Endothelial cell of umbilical vein (primary cell): ENCODE data around the gene CNTN5. TPM values are rescaled to one million over a fixed set of nuclear protein-coding genes. Genes with fewer than 3 reads are reported as not detected.

ENCODE experiments used
- BruUV-seq: library from RNA; stranded (reverse); fragments of 400-500 nt; replicated peaks from 2 replicates; lab custom pipeline; 2021; lab: Mats Ljungman, UMichigan
- CTCF ChIA-PET: fragments of 300-600, 350-600 bp; sonication (Branson Sonifier 250); formaldehyde crosslinking; loops from one replicate; lab custom pipeline; 2021; ENCODE audit warnings: antibody characterized with exemption, inconsistent platforms; lab: Charles Lee
- POLR2A ChIA-PET: fragments of 300-600, 350-600 bp; sonication (Branson Sonifier 250); formaldehyde crosslinking; loops from one replicate; lab custom pipeline; 2021; ENCODE audit warnings: antibody characterized with exemption, inconsistent platforms; lab: Charles Lee
- DNase-seq: peaks from one replicate; pipeline ENCODE4 v3.0.0-alpha.2; 2011; ENCODE audit warnings: low read depth, low spot score
- FAIRE-seq: peaks from 2 replicates; lab custom pipeline; 2011; peaks lifted over from hg19 to GRCh38; lab: Jason Lieb, UNC
- H2AFZ ChIP-seq: 2 replicates; pipeline ENCODE4 v1.6.0; 2012; ENCODE audit warnings: low read depth, low read length, control low read depth, inconsistent platforms
- H3K27ac ChIP-seq: 2 replicates; pipeline ENCODE4 v1.5.1; 2011; ENCODE audit warnings: low read depth, mild to moderate bottlenecking, control low read depth, low read length, moderate library complexity; ENCODE audit not compliant: insufficient read depth
- H3K27me3 ChIP-seq, 2 experiments: 2 replicates each; pipeline versions ENCODE4 v1.6.0 to v1.6.1; 2011; ENCODE audit warnings: low read length in 2 of 2, mixed read lengths in 1 of 2; ENCODE audit not compliant: control insufficient read depth in 2 of 2, insufficient read depth in 2 of 2
- H3K36me3 ChIP-seq, 2 experiments: 2 replicates in 1 of 2; 3 replicates in 1 of 2; pipeline ENCODE4 v1.5.1; 2011; ENCODE audit warnings: low read length in 2 of 2, mild to moderate bottlenecking in 1 of 2, moderate library complexity in 1 of 2; ENCODE audit not compliant: control insufficient read depth in 2 of 2, insufficient read depth in 2 of 2; ENCODE audit errors: extremely low read depth in 1 of 2
- H3K4me1 ChIP-seq: 3 replicates; pipeline ENCODE4 v1.5.1; 2011; ENCODE audit warnings: mild to moderate bottlenecking, low read length; ENCODE audit not compliant: control insufficient read depth, insufficient read depth; ENCODE audit errors: extremely low read depth
- H3K4me2 ChIP-seq: 2 replicates; pipeline ENCODE4 v1.6.1; 2011; ENCODE audit warnings: low read length, control low read depth, mixed read lengths; ENCODE audit not compliant: insufficient read depth
- H3K4me3 ChIP-seq, 3 experiments: fragments of 200-600 bp in 1 of 3; sonication (generic), shearing (Covaris generic) in 1 of 3; replicated peaks in 1 of 3; 2 replicates each; pipeline ENCODE4 v1.5.1; 2011 to 2016; ENCODE audit warnings: control low read depth in 3 of 3, low read length in 3 of 3, mild to moderate bottlenecking in 2 of 3, inconsistent platforms in 1 of 3, low read depth in 1 of 3, moderate library complexity in 1 of 3; ENCODE audit not compliant: insufficient read depth in 1 of 3
- H3K79me2 ChIP-seq: 2 replicates; pipeline ENCODE4 v1.6.0; 2012; ENCODE audit warnings: low read length, inconsistent platforms; ENCODE audit not compliant: control insufficient read depth, insufficient read depth
- H3K9ac ChIP-seq: replicated peaks from 2 replicates; pipeline ENCODE3; 2011; ENCODE audit warnings: low read length, control low read depth; ENCODE audit not compliant: insufficient read depth; ENCODE audit errors: extremely low read depth
- H3K9me1 ChIP-seq: replicated peaks from 3 replicates; pipeline ENCODE4 v1.6.0; 2011; ENCODE audit warnings: mild to moderate bottlenecking, low read length; ENCODE audit not compliant: control insufficient read depth, insufficient read depth; ENCODE audit errors: extremely low read depth
- H3K9me3 ChIP-seq: replicated peaks from 2 replicates; pipeline ENCODE4 v1.5.1; 2012; ENCODE audit warnings: low read length, inconsistent platforms; ENCODE audit not compliant: control insufficient read depth, insufficient read depth
- H4K20me1 ChIP-seq: replicated peaks from 2 replicates; pipeline ENCODE3; 2011; ENCODE audit warnings: mild to moderate bottlenecking, low read length; ENCODE audit not compliant: control insufficient read depth, insufficient read depth; ENCODE audit errors: extremely low read depth
- CTCF ChIP-seq, 2 donors: IDR thresholded peaks; 1 replicate in 1 of 2; 2 replicates in 1 of 2; pipeline ENCODE4 v1.5.1; 2011; ENCODE audit warnings: low read length in 2 of 2, mild to moderate bottlenecking in 2 of 2, moderate library complexity in 2 of 2, control low read depth in 1 of 2, inconsistent platforms in 1 of 2, low read depth in 1 of 2; ENCODE audit not compliant: insufficient read depth in 1 of 2; ENCODE audit errors: extremely low read depth in 1 of 2
- EZH2 ChIP-seq: IDR thresholded peaks from 2 replicates; pipeline ENCODE4 v1.6.1; 2012; ENCODE audit warnings: borderline replicate concordance, low read depth, mild to moderate bottlenecking, moderate library complexity, low read length, inconsistent platforms; ENCODE audit not compliant: severe bottlenecking
- FOS ChIP-seq: IDR thresholded peaks from 2 replicates; pipeline ENCODE4 v1.6.1; 2011; ENCODE audit warnings: mild to moderate bottlenecking, low read length, moderate library complexity, borderline replicate concordance; ENCODE audit not compliant: insufficient read depth
- GATA2 ChIP-seq: IDR thresholded peaks from 2 replicates; pipeline ENCODE4 v1.7.0; 2011; ENCODE audit warnings: low read depth, mild to moderate bottlenecking, moderate library complexity, mixed read lengths, low read length; ENCODE audit not compliant: insufficient read length, insufficient read depth
- JUN ChIP-seq: IDR thresholded peaks from 2 replicates; pipeline ENCODE4 v1.6.1; 2011; ENCODE audit warnings: borderline replicate concordance, low read depth; ENCODE audit not compliant: insufficient read length, insufficient read depth
- MYC ChIP-seq: IDR thresholded peaks from one replicate; pipeline ENCODE4 v1.6.1; 2011; ENCODE audit warnings: mild to moderate bottlenecking, low read depth, low read length
- POLR2A ChIP-seq: IDR thresholded peaks from 2 replicates; pipeline ENCODE4 v1.6.1; 2012; ENCODE audit warnings: low read depth, mild to moderate bottlenecking, control low read depth, low read length
- POLR2AphosphoS5 ChIP-seq: IDR thresholded peaks from 2 replicates; pipeline ENCODE4 v1.6.1; 2012; ENCODE audit warnings: low read depth, mild to moderate bottlenecking, control low read depth, low read length, moderate library complexity; ENCODE audit not compliant: insufficient read depth
- dilution Hi-C: fragments of 300-500 bp; cut with MboI; formaldehyde crosslinking; loops from one replicate; pipeline ENCODE4 v1.15.0; 2019; ENCODE audit warnings: low sequenced_read_pairs; ENCODE audit not compliant: extremely low pct_ligation_motif_present
- intact Hi-C: fragments of 100-400 bp; cut with micrococcal nuclease; formaldehyde crosslinking; loops from one replicate; pipeline ENCODE4 v1.10.0; 2022
- polyA plus RNA-seq, 4 experiments: library from polyadenylated mRNA; depleted of rRNA in 3 of 4; stranded (reverse) in 3 of 4; unstranded in 1 of 4; fragments of >200 nt; gene quantifications; 2 replicates each; pipeline versions ENCODE4 v1.2.1 to v1.2.3, GENCODE V29; 2011 to 2012; ENCODE audit warnings: missing spikeins in 1 of 4
- total RNA-seq: library from RNA; stranded (reverse); gene quantifications from 2 replicates; pipeline ENCODE4 v1.2.3, GENCODE V29; 2021
- TF ChIP-seq, protein P1 (sequence below): IDR thresholded peaks from 2 replicates; pipeline ENCODE4 v1.6.1; 2011; ENCODE audit not compliant: insufficient read depth, insufficient read length

CNTN5 gene
- total and polyA plus RNA-seq, 2 donors (not counting 3 experiments of a cell fraction or from before 2014, with no cell fraction given), result not detected

GRCh38 chr11:99766811-99767210, 746.1 kb downstream of the CNTN5 start:
- Histone ChIP-seq H3K4me3 (no peak overlapping the region), H3K27me3 (no peaks in the 10 kb centered on the region), H3K36me3 (no peaks in the 10 kb centered on the region), H3K4me2 (no peak overlapping the region), H4K20me1 (no peaks in the 10 kb centered on the region), H3K9me1 (no peaks in the 10 kb centered on the region), H3K9ac (no peak overlapping the region), H3K79me2 (no peaks in the 10 kb centered on the region), H3K9me3 (no peaks in the 10 kb centered on the region), H2AFZ (no peak overlapping the region), H3K27ac (no peak overlapping the region), H3K4me1 (no peaks in the 10 kb centered on the region)
- ChIA-PET POLR2A (no interaction called here), CTCF (no interaction called here)
- FAIRE-seq (no peak), DNase-seq (no peak)
- no TSS peak for BruUV-seq
- intact Hi-C loops (no loop called here), dilution Hi-C loops (no loop called here)
- TF ChIP-seq EZH2 (no peak), POLR2A (no peak), POLR2AphosphoS5 (no peak), MYC (no peak), FOS (no peak), JUN (no peak), CTCF (IDR thresholded peaks at IDR 0.05; ENCODE audit: extremely low read depth in 1 of 2, insufficient read depth in 1 of 2, low read depth in 1 of 2, low read length in 2 of 2) (no peak), GATA2 (no peak)
- TF ChIP-seq, protein P1, sequence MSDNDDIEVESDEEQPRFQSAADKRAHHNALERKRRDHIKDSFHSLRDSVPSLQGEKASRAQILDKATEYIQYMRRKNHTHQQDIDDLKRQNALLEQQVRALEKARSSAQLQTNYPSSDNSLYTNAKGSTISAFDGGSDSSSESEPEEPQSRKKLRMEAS, result no peak
